Keratinocyte (primary cell): ENCODE results near the gene SURF4. TPM values are rescaled to one million over a fixed set of nuclear protein-coding genes. Genes with fewer than 3 reads are reported as not detected.

Experiments used
- DNase-seq: peaks from one replicate; pipeline ENCODE4 v3.0.0-alpha.2; 2011; ENCODE audit warnings: low read depth, missing footprints, low spot score
- FAIRE-seq: peaks from 2 replicates; lab custom pipeline; 2011; peaks lifted over from hg19 to GRCh38; lab: Jason Lieb, UNC
- H2AFZ ChIP-seq: 2 replicates; pipeline ENCODE4 v1.6.0; 2012; ENCODE audit warnings: low read length, control low read depth, inconsistent platforms; ENCODE audit not compliant: control insufficient read depth
- H3K27ac ChIP-seq: 2 replicates; pipeline ENCODE4 v1.5.1; 2011; ENCODE audit warnings: low read length; ENCODE audit not compliant: control insufficient read depth, insufficient read depth
- H3K27me3 ChIP-seq: 3 replicates; pipeline ENCODE4 v1.6.0; 2011; ENCODE audit warnings: low read length; ENCODE audit not compliant: control insufficient read depth, insufficient read depth; ENCODE audit errors: extremely low read depth
- H3K36me3 ChIP-seq, 2 experiments: 2 replicates in 1 of 2; 3 replicates in 1 of 2; pipeline ENCODE4 v1.5.1; 2011; ENCODE audit warnings: low read length in 2 of 2, mild to moderate bottlenecking in 1 of 2; ENCODE audit not compliant: control insufficient read depth in 2 of 2, insufficient read depth in 2 of 2; ENCODE audit errors: extremely low read depth in 1 of 2
- H3K4me1 ChIP-seq: 3 replicates; pipeline ENCODE4 v1.5.1; 2011; ENCODE audit warnings: low read length; ENCODE audit not compliant: control insufficient read depth, insufficient read depth; ENCODE audit errors: extremely low read depth
- H3K4me2 ChIP-seq: 3 replicates; pipeline ENCODE4 v1.6.0; 2011; ENCODE audit warnings: low read depth, low read length; ENCODE audit not compliant: control insufficient read depth, insufficient read depth; ENCODE audit errors: extremely low read depth
- H3K4me3 ChIP-seq, 3 experiments: fragments of 200-600 bp in 1 of 3; sonication (generic) in 1 of 3; 2 replicates in 2 of 3; 3 replicates in 1 of 3; pipeline ENCODE4 v1.5.1; 2011 to 2016; ENCODE audit warnings: low read length in 3 of 3, mild to moderate bottlenecking in 3 of 3, control low read depth in 2 of 3, inconsistent platforms in 1 of 3, low read depth in 1 of 3, mixed read lengths in 1 of 3, mixed run types in 1 of 3, moderate library complexity in 1 of 3; ENCODE audit not compliant: control insufficient read depth in 2 of 3, insufficient read depth in 2 of 3; ENCODE audit errors: extremely low read depth in 1 of 3
- H3K79me2 ChIP-seq: 2 replicates; pipeline ENCODE4 v1.6.0; 2012; ENCODE audit warnings: low read length; ENCODE audit not compliant: control insufficient read depth, insufficient read depth
- H3K9ac ChIP-seq: 3 replicates; pipeline ENCODE4 v1.6.0; 2011; ENCODE audit warnings: low read length; ENCODE audit not compliant: control insufficient read depth, insufficient read depth; ENCODE audit errors: extremely low read depth
- H3K9me1 ChIP-seq: 3 replicates; pipeline ENCODE4 v1.6.0; 2011; ENCODE audit warnings: low read length; ENCODE audit not compliant: control insufficient read depth, insufficient read depth; ENCODE audit errors: extremely low read depth
- H3K9me3 ChIP-seq: 2 replicates; pipeline ENCODE4 v1.5.1; 2012; ENCODE audit warnings: low read depth, low read length; ENCODE audit not compliant: control insufficient read depth
- H4K20me1 ChIP-seq: 3 replicates; pipeline ENCODE4 v1.6.0; 2011; ENCODE audit warnings: low read length; ENCODE audit not compliant: control insufficient read depth, insufficient read depth; ENCODE audit errors: extremely low read depth
- EZH2 ChIP-seq: IDR thresholded peaks from one replicate; pipeline ENCODE4 v1.6.1; 2012; ENCODE audit warnings: inconsistent platforms, mild to moderate bottlenecking, low read length, moderate library complexity
- dilution Hi-C: fragments of 300-500 bp; cut with MboI; formaldehyde crosslinking; loops from one replicate; pipeline ENCODE4 v1.7.0; 2020; ENCODE audit warnings: low sequenced_read_pairs; ENCODE audit not compliant: extremely low pct_ligation_motif_present
- polyA plus RNA-seq, 5 experiments: library from polyadenylated mRNA; depleted of rRNA in 3 of 5; stranded (reverse) in 3 of 5; stranded (forward) in 1 of 5; unstranded in 1 of 5; fragments of >200 nt; gene quantifications; 1 replicate in 1 of 5; 2 replicates in 3 of 5; 3 replicates in 1 of 5; pipeline versions ENCODE4 v1.2.1 to v1.2.3, GENCODE V29; 2011 to 2012; ENCODE audit warnings: missing spikeins in 2 of 5, low read depth in 1 of 5, low replicate concordance in 1 of 5
- TF ChIP-seq, protein P1 (sequence below), 3 experiments: IDR thresholded peaks in 1 of 3; conservative IDR thresholded peaks in 1 of 3; optimal IDR thresholded peaks in 1 of 3; 2 replicates in 2 of 3; 3 replicates in 1 of 3; pipeline versions ENCODE3 to v1.5.1; 2011; ENCODE audit warnings: low read length in 3 of 3, mild to moderate bottlenecking in 3 of 3, moderate library complexity in 2 of 3, control low read depth in 1 of 3, inconsistent platforms in 1 of 3; ENCODE audit not compliant: insufficient read depth in 2 of 3; ENCODE audit errors: extremely low read depth in 1 of 3

Gene SURF4
- polyA plus RNA-seq, 1 donor (not counting 4 experiments of a cell fraction or from before 2014, with no cell fraction given) = 153 TPM

DNA sequence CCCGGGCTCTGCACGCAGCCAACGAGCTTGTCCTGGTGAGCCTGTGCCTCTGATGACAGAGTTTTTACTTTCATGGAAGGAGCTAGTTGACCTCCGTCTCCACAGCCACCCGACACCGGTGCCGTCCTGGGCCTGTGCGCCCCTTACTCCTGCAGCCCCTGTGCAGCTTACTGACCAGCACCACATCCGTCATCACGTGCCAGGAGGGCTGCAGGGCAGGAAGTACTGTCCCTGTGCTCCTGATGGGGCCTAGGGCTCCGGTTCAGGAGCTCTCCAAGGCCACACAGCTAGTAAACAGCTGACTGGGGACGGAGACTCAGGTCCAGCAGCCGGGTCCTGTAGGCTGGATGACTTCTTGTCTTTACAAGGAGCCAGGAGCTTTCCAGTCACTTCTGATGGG lies 10.5 kb upstream of the SURF4 start:
- Histone ChIP-seq H3K4me2 (no peak overlapping the region), H3K4me3 (no peak overlapping the region), H3K9ac (no peak overlapping the region), H3K36me3 (no peaks in the 10 kb centered on the region), H3K79me2 (no peaks in the 10 kb centered on the region), H4K20me1 (no peaks in the 10 kb centered on the region), H3K4me1 (peaks cover 9% of the 10 kb centered on the region), H3K27me3 (no peaks in the 10 kb centered on the region), H2AFZ (no peak overlapping the region), H3K9me1 (no peaks in the 10 kb centered on the region), H3K9me3 (no peaks in the 10 kb centered on the region), H3K27ac (no peak overlapping the region)
- TF ChIP-seq EZH2 = no peak
- TF ChIP-seq, protein P1, sequence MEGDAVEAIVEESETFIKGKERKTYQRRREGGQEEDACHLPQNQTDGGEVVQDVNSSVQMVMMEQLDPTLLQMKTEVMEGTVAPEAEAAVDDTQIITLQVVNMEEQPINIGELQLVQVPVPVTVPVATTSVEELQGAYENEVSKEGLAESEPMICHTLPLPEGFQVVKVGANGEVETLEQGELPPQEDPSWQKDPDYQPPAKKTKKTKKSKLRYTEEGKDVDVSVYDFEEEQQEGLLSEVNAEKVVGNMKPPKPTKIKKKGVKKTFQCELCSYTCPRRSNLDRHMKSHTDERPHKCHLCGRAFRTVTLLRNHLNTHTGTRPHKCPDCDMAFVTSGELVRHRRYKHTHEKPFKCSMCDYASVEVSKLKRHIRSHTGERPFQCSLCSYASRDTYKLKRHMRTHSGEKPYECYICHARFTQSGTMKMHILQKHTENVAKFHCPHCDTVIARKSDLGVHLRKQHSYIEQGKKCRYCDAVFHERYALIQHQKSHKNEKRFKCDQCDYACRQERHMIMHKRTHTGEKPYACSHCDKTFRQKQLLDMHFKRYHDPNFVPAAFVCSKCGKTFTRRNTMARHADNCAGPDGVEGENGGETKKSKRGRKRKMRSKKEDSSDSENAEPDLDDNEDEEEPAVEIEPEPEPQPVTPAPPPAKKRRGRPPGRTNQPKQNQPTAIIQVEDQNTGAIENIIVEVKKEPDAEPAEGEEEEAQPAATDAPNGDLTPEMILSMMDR (optimal IDR thresholded peaks at IDR 0.05 in 1 of 3, IDR thresholded peaks at IDR 0.05 in 1 of 3, conservative IDR thresholded peaks at IDR 0.05 in 1 of 3; ENCODE audit: extremely low read depth in 1 of 3, insufficient read depth in 2 of 3, low read length in 3 of 3) = no peak
- FAIRE-seq (no peak), DNase-seq (no peak)
- dilution Hi-C loops = no loop called here

DNA sequence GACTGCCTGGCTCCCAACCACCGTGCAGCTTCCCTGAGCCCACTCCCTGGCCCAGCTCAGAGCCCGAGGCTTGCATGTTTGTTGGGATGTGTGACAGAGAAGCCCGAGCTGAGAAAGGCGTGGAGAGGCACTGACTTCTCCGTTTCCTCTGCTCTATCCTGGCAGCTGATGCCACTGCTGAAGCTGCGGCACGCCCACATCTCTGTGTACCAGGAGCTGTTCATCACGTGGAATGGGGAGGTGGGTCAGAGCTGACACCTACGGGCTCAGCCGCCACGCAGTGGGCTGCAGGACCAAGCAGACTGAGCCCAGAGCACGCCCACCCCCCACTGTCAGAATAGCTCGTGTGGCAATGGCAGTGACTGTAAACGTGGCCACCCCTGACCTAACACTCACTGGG lies 9.6 kb upstream of the SURF4 start:
- dilution Hi-C loops = no loop called here
- Histone ChIP-seq H3K36me3 (no peaks in the 10 kb centered on the region), H3K4me2 (no peak overlapping the region), H3K9ac (no peak overlapping the region), H2AFZ (no peak overlapping the region), H3K4me1 (peaks cover 9% of the 10 kb centered on the region), H4K20me1 (no peaks in the 10 kb centered on the region), H3K9me1 (no peaks in the 10 kb centered on the region), H3K27me3 (no peaks in the 10 kb centered on the region), H3K4me3 (no peak overlapping the region), H3K9me3 (no peaks in the 10 kb centered on the region), H3K79me2 (no peaks in the 10 kb centered on the region), H3K27ac (no peak overlapping the region)
- FAIRE-seq = no peak
- no peak for DNase-seq
- TF ChIP-seq, protein P1 (optimal IDR thresholded peaks at IDR 0.05 in 1 of 3, IDR thresholded peaks at IDR 0.05 in 1 of 3, conservative IDR thresholded peaks at IDR 0.05 in 1 of 3; ENCODE audit: extremely low read depth in 1 of 3, insufficient read depth in 2 of 3, low read length in 3 of 3) = no peak
- TF ChIP-seq EZH2 = no peak
